Neutrophil (primary cell): ENCODE data around the gene ZNF665.
A peak's percentile ranks its signal among the peaks of the same experiment; 100 is the strongest.
"Not testable (repeated sequence)": the region's sequence is repeated elsewhere in the genome, so short reads cannot be mapped to it uniquely, and the experiment has no call there.

Source experiments
- H3K27ac ChIP-seq: fragments of 200-600 bp; sonication (generic); 2 replicates; pipeline ENCODE4 v1.5.1; 2016; ENCODE audit warnings: mild to moderate bottlenecking, moderate library complexity
- H3K27me3 ChIP-seq: fragments of 200-600 bp; sonication (generic); 2 replicates; pipeline ENCODE4 v1.6.0; 2016; ENCODE audit warnings: mild to moderate bottlenecking
- H3K36me3 ChIP-seq: fragments of 200-600 bp; sonication (generic); 2 replicates; pipeline ENCODE4 v1.5.1; 2017
- H3K4me1 ChIP-seq, 2 experiments: fragments of 200-600 bp in 1 of 2; sonication (generic) in 1 of 2; 1 replicate in 1 of 2; 2 replicates in 1 of 2; pipeline versions ENCODE4 v1.5.1 to v1.6.1; 2013 to 2016; ENCODE audit warnings: low read depth in 1 of 2, low read length in 1 of 2, mild to moderate bottlenecking in 1 of 2, moderate library complexity in 1 of 2; ENCODE audit not compliant: control insufficient read depth in 1 of 2, insufficient read depth in 1 of 2
- H3K4me3 ChIP-seq, 2 experiments: fragments of 200-600 bp in 1 of 2; sonication (generic) in 1 of 2; 1 replicate in 1 of 2; 2 replicates in 1 of 2; pipeline ENCODE4 v1.5.1; 2013 to 2016; ENCODE audit warnings: low read depth in 1 of 2, low read length in 1 of 2, mild to moderate bottlenecking in 1 of 2, moderate library complexity in 1 of 2
- H3K9me3 ChIP-seq: fragments of 200-600 bp; sonication (generic); 2 replicates; pipeline ENCODE4 v1.5.1; 2016
- CTCF ChIP-seq: fragments of 200-600 bp; sonication (generic); IDR thresholded peaks from 2 replicates; pipeline ENCODE4 v1.5.1; 2016; ENCODE audit warnings: antibody characterized with exemption

The ZNF665 gene

DNA sequence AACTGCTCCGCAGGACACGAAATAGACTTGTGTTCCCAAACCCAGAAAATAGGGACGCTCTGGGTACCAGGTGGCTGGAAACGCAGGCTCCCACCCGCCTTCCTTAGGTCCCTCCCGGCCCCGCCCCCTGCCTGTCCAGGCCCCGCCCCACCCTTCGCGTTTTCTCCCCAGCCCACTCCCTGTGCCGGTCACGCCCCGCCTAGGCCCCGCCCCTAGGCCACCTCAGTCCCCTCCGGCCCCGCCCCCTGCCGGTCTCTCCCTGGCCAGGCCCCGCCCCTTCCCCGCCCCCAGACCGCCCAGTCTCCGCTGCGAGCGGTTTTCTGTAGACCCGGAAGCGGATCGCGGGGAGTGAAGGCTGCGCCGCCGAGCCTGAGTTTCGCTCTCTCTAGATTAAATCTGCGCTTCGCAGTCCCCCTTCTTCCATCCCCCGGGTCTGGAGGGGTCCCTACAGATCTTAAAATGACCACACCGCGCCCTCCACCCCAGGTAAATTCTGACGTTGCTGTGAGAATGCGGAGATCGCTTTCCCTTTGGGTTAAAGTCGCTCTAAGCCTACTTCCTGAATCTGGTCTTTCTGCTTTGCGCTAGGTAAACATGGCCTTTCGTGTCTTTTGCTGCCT lies 3.7 kb upstream of the ZNF665 start:
- Histone ChIP-seq H3K4me1 (peaks cover 29 to 31% of the 10 kb centered on the region in 2 experiments), H3K27ac (peak overlapping the region; percentile 97), H3K36me3 (peaks cover 22% of the 10 kb centered on the region), H3K4me3 (peak overlapping the region; percentile 85), H3K27me3 (no peaks in the 10 kb centered on the region), H3K9me3 (peaks cover 7% of the 10 kb centered on the region)
- TF ChIP-seq CTCF, result peak; percentile 55

- Histone ChIP-seq H3K27ac (no peak overlapping the region), H3K36me3 (peaks cover 7% of the 10 kb centered on the region), H3K9me3 (peaks cover 2% of the 10 kb centered on the region)
These were observed 2.2 kb upstream of the ZNF665 start for GRCh38 chr19:53195265-53195903.

DNA sequence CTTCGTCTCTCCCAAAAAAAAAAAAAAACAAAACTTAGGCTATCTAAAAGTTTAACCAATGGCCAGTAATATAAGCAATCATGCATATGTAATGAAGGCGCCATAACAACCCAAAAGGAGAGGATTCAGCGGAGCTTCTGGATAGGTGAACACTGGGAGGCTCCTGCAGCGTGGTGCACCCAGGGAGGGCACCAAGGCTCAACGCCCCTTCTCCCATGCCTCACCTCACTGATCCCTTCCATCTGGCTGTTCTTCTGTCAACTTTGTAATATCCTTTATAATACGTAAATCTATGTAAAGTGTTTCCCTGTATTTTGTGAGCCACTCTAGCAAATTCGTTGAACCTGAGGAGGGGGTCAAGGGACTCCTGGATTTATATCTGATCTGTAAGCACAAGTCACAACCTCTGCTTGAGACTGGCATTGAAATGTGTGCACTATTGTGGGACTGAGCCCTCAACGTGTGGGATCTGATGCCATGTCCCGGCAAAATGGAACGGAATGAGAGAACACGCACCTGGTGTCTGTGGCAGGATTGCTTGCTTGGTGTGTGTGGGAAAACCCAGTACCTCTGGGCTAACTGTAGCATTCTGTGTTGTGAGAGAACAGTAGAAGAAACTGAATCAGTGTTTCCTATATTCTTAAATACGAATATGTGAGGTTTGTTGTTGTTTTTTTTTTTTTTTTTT lies 521 bp upstream of the ZNF665 start:
- H3K9me3 ChIP-seq, result peaks cover 5% of the 10 kb centered on the region
- H3K4me1 ChIP-seq, result peaks cover 29 to 31% of the 10 kb centered on the region in 2 experiments
- no peaks in the 10 kb centered on the region for H3K27me3 ChIP-seq
- H3K27ac ChIP-seq, result peak overlapping the region; percentile 70
- H3K36me3 ChIP-seq, result peaks cover 4% of the 10 kb centered on the region
- peak overlapping the region; percentile 78 for H3K4me3 ChIP-seq
- no peak for TF ChIP-seq CTCF

More at GRCh38 chr19:53195265-53195903, 2.2 kb upstream of the ZNF665 start:
- Histone ChIP-seq H3K4me3 (no peak overlapping the region), H3K4me1 (peaks cover 29 to 31% of the 10 kb centered on the region in 2 experiments), H3K27me3 (no peaks in the 10 kb centered on the region)
- peak; percentile 79 for TF ChIP-seq CTCF

DNA sequence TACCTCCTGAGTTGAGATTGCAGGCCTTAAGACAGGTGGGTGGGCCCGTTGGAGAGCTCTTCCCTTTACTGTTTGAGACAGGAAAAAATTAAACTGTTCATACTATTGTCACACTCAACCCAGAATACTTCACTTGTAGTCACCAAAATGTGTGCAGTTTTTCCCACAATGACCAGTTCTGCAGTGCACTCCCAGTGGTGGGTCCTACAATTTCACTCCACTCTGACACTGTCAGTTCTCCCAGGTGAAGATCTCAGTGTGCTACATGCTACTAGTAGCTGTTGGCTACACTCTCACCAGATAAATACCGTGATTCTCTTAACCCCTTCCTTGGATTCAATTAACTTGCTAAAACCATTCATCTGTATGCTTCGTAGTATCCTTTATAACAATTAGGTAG lies 2.9 kb downstream of the ZNF665 start:
- TF ChIP-seq CTCF, result no peak
- Histone ChIP-seq H3K9me3 (peaks cover 5% of the 10 kb centered on the region), H3K27me3 (no peaks in the 10 kb centered on the region), H3K27ac (no peak overlapping the region), H3K4me3 (no peak overlapping the region), H3K36me3 (no peaks in the 10 kb centered on the region), H3K4me1 (peaks cover 14 to 17% of the 10 kb centered on the region in 2 experiments)

DNA sequence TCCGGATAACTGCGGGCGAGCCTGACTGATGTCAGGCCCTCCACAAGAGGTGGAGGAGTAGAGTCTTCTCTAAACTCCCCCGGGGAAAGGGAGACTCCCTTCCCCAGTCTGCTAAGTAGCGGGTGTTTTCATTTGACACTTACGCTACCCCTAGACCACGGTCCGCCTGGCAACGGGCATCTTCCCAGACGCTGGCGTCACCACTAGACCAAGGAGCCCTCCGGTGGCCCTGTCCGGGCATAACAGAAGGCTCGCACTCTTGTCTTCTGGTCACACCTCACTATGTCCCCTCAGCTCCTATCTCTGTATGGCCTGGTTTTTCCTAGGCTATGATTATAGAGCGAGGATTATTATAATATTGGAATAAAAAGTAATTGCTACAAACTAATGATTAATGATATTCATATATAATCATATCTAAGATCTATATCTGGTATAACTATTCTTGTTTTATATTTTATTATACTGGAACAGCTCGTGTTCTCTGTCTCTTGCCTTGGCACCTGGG lies 3.4 kb downstream of the ZNF665 start:
- H3K36me3 ChIP-seq, H3K27me3 ChIP-seq, H3K4me3 ChIP-seq, H3K9me3 ChIP-seq, H3K27ac ChIP-seq: not testable (repeated sequence)
- peaks cover 14 to 17% of the 10 kb centered on the region in 2 experiments for H3K4me1 ChIP-seq

DNA sequence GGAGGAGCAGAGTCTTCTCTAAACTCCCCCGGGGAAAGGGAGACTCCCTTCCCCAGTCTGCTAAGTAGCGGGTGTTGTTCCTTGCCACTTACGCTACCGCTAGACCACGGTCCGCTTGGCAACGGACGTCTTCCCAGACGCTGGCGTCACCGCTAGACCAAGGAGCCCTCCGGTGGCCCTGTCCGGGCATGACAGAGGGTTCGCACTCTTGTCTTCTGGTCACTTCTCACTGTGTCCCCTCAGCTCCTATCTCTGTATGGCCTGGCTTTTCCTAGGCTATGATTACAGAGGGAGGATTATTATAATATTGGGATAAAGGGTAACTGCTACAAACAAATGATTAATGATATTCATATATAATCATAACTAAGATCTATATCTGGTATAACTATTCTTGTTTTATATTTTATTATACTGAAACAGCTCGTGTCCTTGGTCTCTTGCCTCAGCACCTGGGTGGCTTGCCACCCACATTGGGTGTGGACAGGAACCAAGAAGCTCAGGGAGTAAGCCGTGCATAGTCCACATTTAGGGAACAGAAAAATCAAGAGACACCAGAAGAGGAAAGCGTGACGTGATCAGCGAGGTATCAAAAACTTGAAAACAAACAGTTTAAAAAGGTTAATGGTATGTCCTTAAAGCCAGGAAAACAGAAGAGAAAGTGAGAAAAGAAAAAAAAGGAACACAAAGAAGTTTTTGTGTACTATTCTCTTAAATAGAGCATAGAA lies 7.8 kb downstream of the ZNF665 start:
- H3K4me3 ChIP-seq, H3K27ac ChIP-seq, H3K27me3 ChIP-seq, H3K9me3 ChIP-seq, H3K4me1 ChIP-seq, H3K36me3 ChIP-seq: not testable (repeated sequence)
